GM18867 (cell line): ENCODE results near the gene TLR9.
"Not testable (repeated sequence)": the region's sequence is repeated elsewhere in the genome, so short reads cannot be mapped to it uniquely, and the experiment has no call there.

ENCODE experiments used
- ATAC-seq: cut with Tn5 transposase; IDR thresholded peaks from one replicate; pipeline ENCODE4 v1.9.1; 2021; ENCODE audit warnings: mild to moderate bottlenecking, moderate library complexity; ENCODE audit not compliant: unreplicated experiment

Gene TLR9

DNA sequence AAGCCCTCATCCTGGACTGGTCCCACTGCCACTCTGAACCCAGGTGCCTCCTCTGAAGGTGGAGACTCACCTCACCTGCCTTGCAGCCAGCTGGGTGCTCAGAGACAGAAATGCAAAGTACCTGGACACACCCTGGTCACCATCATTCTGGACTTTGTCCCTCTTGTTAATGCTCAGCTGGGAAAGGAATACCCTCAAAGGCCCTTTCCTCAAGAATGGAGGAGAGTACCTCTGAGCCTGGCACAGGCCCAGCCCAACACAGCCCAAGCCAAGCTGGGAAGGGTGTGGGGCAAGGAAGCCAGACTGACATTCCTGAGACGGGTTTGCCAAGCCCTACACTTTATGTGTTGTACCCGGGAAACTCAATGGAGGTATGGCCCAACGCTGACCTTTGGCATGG lies 28.5 kb downstream of the TLR9 start:
- no peak for ATAC-seq

DNA sequence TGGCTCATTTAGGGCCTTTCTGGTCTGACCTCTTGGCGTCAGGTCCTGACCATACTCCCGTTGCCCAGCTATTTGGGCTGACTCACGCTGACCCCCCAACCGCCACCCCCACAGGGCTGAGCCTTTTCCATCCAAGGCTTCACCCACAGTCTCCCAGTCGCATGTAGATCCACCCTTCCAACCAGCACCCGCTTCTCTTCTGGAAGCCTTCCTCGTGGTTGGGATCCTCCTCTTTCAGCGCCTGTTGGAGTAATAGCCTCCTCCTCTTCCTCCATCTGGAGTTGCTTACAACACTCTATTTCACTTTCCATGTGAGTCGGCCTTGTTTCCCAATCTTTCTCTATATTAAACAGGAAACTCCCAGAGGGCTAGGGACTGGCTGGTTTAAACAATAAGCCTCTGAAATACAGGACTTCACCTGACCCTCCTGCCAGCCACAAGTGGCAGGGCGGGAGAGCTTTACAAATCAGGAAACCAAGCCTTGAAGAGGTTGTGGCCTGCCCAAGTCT lies 29.6 kb downstream of the TLR9 start:
- ATAC-seq, result no peak

DNA sequence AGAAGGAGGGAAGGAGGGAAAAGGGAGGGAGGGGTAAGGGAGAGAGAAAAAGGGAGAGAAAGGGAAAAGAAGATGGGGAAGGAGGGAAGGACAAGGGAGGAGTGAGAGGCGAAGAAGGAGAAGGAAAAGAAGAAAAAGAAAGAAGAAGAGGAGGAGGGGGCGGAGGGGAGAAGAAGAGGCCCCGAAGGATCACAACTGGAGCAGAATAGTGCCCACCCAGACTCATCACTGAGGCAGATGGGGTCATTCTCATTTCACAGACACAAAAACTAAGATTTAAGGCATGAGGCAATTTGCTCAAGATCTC lies 30.2 kb downstream of the TLR9 start:
- ATAC-seq, result no peak

DNA sequence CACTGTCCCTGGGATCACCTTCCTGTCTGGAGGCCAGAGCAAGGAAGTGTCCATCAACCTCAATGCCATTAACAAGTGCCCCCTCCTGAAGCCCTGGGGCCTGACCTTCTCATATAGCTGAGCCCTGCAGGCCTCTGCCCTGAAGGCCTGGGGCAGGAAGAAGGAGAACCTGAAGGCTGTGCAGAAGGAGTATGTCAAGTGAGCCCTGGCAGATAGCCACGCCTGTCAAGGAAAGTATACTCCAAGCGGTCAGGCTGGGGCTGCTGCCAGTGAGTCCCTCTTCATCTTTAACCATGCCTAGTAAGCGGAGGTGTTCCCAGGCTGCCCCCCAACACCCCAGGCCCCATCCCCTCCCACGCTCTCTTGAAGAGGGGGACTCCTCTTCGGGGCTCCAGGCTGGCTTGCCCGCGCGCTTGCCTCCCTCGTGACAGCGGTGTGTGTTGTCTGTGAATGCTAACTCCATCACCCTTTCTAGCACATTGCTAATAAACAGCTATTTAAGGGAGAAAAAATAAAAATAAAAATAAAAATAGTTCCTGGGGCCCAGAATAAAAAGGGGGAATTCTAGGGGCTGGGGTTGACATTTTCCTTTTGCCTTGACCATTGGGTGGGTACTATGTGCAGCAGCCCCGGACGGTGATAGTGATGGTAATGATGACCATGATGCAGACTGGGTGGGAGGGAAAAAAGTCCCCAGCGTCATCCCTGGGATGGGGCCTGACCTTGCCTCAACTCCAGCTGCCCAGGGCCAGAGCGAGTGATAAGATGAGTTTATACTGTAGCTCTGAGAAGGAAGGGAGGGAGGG lies 30.8 kb downstream of the TLR9 start:
- ATAC-seq, result no peak

DNA sequence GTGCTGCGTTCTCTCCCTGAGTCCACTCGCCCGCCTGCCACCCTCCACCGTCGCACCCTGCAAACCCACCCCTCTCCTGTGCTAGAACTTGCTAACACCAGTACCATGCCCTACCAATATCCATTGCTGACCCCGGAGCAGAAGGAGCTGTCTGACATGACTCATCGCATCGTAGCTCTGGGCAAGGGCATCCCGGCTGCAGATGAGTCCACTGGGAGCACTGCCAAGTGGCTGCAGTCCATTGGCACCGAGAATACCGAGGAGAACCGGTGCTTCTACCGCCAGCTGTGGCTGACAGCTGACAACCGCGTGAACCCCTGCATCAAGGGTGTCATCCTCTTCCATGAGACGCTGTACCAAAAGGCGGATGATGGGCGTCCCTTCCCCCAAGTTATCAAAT lies 32.4 kb downstream of the TLR9 start:
- ATAC-seq, result no peak

DNA sequence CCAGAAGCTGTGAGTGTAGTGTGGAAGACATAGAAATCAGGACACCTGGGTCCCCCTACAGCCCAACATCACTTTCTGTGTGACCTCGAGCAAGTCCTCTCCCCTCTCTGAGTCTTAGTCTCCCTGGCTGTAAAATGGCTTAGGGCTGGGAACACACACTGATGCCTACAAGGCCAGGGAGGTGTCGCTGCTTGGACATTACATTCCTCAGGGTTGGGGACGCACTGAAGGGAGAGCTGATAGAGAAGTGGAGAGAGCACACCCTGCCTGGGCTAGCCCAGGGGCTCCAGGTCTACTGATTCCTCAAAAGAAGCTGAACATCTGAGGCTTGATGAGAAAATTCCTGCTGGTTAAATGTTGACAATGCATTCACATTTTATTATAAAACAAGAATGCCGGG lies 33.8 kb downstream of the TLR9 start:
- ATAC-seq, result no peak

DNA sequence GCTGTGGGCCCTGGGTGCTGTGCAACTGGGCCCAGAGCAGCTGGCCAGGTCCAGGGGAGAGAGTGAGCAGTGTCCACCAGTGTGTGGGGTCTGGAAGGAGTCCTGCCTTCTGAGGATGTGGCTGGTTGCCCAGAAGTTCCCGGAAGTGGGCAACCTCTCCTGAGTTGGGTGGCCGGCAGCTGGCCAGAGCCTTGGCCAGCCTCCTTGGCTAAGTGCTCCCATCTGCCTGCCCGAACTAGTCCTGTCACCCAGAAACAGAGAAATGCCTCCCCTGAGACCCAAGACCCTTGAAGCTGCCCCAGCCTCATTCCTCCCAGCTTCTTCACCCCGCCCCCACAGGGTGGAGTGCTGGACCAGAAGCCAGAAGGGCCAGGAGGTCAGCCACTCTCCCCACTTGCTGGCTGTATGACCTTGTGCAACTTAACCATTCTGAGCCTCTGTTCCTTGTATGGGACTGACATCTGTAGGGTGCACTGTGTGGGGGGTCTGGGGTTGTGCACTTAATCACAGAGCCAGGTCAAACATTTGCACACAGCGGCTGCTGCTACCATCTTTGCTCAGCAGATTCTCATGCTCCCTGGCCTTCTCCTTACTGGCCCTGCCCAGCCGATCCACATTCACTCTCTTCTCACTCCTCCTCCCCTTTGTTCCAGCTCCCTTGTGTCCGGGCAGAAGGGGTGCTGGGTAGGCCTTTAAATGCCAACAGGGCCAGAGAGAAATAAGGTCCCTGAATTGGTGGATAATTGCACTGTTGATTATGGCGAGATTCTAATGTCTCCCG lies 35.0 kb downstream of the TLR9 start:
- no peak for ATAC-seq

DNA sequence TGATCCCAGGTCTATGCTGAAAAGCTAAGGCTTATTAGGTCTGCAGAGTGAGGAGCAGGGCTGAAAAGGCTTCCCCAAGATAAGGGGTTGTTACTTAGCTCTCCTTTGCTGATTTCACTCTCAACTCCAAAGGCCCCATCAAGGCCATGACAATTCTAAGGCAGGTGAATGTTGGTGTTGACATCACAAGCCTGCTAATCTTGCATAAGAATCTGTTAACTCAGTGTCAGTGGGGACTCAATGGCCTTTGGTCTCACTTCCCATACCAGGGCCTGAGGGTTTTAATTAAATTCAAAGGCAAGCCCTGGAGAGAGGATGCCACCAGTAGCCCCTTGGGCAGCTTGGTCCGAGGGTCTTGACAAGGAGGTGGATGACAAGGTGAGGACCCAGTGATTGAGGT lies 36.9 kb downstream of the TLR9 start:
- ATAC-seq, result no peak

DNA sequence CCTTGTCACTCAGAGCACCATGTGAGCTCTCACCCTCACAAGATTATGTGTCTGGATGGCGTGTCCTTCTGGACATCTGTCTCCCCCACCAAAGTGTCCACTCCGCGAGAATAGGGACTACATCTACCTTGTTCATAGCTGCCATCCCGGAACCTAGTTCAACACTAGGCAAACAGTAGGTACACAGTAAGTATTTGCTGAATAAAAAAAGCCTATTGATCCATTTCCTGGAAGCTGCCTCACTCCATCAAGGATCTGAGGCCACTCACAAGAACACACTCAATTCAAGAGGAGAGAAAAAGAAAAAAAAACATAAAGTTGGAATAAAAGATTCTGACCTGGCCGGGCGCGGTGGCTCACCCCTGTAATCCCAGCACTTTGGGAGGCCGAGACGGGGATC lies 38.7 kb downstream of the TLR9 start:
- no peak for ATAC-seq

DNA sequence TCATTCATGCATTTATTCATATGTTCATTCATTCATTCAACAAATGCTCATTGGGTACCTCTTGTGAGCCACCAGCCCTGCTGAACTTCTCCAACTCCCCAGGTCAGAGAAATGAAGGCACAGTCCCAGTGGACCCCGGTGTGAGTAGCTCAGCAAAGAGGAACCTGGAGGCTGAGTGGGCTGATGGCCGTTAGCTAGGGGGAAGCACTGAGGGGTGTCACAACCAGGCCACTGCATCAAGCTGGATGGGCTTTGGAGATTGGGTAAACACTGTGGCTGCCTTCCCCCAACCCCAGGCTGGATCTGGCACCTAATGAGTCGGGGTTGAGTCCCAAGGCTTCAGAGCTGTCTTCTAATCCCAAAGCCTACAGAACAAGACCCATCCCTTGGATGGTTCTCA lies 39.6 kb downstream of the TLR9 start:
- no peak for ATAC-seq

DNA sequence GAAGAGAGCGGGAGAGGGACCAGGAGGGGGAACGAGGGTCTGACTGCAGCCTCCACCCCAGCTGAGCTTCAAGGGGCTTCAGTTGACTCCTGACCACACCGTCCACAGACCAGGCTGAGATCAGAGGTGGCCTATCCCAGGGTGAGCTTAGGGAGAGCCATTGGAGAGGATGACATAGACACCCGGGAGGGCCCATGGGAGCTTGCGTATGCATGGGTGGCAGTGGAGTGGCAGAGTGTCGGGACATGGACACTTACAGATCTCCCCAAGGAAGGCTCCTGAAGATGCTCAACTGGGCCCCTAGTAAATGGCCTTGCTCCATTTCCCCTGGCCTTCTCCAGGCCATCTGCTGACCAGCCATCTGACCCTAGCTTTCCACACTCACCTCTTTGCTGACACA lies 40.1 kb downstream of the TLR9 start:
- ATAC-seq, result no peak

DNA sequence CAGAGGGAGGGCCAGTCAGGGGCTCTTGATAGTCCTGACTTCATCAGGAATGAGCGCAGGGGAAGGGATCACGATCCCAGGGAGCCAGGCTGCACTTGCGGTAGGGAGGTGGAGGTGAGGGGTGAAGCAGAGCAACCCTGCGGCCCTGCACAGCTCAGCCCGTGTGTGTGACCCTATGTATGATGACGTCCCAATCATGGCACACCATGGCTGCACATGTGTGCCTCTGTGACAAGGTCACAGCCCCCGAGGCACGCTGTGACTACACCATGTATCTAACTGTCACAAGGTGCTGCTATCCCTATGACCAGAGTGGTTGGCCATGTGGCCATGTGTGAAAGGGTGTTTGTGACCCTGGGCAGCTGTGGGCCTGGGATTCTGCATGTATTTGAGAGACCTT lies 40.8 kb downstream of the TLR9 start:
- ATAC-seq, result no peak

DNA sequence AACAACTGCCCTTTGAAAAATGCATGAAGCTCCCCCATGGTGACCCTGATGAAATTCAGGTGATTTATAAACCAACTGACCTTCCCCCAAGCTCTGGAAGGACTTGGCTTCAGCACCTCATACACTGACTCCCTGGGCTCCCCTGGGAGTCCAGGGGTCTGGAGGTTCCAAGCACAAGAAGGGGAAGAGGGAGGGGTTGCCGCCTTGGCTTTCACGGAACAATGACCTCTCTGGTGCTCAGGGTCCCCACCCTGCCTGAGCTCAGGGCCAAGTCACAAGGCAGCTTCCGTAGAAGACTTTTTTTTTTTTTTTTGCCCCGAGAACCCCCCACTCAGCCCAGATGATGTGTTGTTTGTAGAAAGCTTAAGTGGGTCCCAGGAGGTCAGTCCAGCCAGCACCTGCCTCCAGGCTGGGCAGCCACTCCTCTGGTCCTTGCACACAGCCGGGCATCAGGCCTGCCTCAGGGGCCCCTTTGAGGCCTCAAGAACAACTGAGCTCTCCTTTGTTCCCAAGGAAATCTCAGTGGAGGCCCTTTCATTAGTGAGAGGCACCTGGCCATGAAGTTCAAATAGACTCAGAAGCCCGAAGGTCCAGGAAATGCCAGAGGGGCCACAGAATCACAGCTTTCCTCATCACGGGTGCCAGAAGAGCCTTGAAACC lies 41.5 kb downstream of the TLR9 start:
- ATAC-seq, result no peak

DNA sequence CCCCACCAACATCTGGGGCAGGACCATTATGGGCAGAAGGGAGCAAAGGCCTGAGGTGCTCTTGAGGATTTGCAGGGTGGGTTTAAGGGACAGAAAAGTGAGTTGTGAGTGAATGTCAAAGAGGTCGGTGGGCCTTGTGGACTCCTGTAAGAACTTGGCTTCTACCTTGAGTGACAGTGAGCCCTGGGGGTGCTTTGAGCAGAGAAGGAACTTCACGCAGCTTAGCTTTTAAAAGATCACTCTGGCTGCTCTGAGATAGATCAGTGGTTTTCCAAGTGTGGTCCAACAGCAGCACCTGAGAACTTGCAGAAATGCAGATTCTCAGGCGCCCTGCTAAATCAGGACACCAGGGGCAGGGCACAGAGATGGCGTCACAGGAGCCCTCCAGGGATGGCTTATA lies 42.8 kb downstream of the TLR9 start:
- ATAC-seq, result no peak

DNA sequence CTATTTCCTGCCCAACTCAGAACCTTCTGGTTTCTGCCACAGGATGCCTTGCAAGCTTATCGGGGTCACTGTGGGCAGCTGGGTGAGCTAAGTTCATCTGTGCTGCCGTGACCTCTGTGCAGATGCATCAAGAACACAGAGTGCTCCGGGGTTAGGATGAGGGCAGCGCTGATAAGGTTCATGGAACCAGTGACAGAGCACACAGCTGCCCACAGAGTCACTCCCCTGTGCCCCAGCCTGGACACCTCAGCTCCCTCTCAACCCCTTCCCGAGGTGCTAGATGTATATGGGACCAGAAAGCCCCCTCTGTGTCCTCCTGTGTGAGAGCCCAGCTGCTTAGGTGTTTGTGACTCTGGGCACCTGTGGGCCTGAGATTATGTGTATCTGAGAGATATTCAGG lies 43.2 kb downstream of the TLR9 start:
- ATAC-seq, result no peak

DNA sequence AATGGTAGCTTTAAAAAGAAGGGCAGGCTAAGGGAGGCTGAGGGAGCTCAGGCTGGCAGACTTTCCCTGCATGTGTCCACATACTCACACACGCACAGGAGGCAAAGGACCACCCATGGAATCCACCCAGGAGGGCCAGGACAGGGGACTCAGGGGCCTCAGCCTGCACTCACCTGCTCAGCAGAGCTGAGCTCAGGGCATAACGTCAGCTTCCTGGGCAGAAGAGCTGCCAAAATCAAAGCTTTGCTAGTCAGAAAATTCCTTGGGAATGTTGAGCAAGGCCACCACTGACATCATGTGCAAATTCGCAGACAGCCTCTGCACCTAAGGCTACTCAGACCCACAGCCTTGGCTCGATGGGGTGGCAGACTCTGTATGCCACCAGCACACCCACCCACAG lies 43.9 kb downstream of the TLR9 start:
- ATAC-seq, result no peak

DNA sequence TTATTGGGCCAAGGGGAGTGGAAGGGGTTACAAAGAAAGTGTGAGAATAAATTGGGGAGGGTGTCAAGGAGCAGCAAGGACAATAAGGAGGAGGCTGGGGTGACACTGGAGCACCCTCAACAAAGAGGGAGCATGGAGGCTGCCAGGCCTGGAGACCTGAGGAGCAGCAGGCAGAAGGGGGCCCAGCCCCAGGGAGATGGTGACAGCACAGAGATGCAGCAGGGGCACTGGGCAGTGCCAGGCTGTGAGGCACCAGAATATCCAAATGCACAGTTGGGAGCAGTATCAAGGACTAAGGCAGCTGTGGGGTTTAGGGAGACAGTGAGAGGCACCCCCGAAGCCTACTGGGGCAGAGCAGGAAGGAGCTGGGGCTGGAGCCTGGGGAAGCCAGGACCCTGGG lies 46.9 kb downstream of the TLR9 start:
- no peak for ATAC-seq

DNA sequence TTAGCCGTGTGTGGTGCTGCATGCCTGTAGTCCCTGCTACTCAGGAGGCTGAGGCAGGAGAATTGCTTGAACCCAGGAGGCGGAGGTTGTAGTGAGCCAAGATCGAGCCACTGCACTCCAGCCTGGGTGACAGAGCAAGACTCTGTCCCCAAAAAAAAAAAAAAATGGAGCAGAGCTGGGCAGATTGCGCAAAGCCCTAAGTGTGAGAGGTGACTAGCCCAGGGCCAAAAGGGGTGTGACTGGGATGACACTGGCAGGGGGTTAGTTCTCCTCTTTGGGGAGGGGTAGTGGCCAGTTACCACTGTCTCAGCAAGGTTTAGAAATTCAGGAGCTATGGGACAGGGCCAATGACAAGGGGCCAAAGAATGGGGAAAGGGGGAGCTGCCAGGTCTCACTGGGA lies 47.3 kb downstream of the TLR9 start:
- ATAC-seq, result not testable (repeated sequence)

DNA sequence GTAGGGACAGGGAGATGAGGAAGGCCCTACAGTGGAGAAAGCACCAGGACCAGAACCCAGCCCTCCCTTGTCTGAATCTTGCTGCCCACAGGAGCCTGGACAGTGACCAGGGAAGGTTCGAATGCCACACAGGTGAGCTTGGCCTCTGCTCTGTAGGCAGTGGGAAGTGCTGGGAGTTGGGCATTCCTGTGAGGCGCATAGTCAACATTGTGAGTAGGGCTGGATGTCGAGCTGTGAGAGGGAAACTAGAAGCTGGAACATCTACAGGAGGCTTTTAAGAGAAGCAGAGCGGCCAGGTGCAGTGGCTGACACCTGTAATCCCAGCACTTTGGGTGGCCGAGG lies 47.8 kb downstream of the TLR9 start:
- no peak for ATAC-seq

DNA sequence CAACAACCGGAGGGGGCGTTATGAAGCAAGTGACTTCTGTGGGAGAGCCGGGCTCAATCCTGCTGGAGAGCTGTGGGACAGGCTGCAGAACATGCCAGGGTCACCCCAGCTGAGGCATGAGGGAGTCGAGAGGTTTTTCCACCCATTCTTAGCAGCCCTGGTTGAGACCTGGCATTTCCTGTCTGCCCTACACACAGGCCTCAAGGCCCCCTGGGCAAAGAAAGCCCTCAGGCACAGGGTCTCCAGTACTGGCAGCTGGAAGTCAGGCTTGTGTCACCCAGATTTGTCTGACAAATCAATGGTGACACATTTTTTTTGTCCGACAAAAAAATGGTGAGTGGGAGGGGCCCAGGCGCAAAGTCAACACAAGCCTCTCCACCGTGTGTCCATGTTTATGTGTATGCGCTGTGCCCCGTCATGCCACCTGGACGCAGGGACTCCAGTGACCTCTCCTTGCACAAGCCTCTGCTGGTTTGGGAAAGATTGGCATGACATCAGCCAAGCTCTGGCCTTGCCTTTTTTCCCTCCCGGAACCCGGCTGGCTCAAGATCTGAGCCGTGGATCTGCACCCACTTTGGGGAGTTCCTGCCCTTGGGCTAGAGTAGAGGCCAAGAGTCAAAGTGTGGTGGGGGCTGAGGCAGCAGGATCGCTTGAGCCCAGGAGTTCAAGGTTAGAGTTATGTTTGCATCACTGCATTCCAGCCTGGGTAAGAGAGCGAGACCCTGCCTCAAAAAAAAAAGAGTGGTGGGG lies 48.3 kb downstream of the TLR9 start:
- ATAC-seq, result no peak

DNA sequence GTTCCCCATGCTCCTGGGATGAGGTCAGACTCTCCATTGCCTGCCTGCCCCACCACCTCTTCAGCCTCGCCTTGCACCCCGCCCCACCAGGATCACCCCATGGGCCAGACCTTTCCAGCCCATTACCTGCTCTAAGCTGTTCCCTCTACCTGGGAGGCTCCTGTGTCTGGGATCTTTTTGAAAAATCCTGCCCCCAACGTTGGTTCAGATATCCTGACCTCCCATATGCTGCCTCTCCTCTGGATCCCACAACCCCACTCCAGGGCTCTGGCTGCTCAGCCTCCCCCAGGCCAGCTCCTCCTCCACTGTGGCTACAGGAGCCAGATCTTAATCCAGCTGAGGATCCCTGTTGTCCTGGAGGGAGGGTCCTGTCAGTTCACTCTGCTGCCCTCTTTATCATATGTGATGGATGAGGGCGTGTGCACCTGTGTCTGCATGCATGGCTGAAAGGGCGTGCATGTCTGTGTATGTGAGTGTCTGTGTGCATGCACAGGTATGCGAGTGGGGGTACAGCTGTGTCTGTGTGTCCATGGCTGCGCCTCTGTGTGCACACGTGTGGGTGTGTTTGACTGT lies 49.2 kb downstream of the TLR9 start:
- no peak for ATAC-seq
